K562 (cell line): ENCODE measurements around the gene IRF1. TPM values are rescaled to one million over a fixed set of nuclear protein-coding genes. Genes with fewer than 3 reads are reported as not detected.

Source experiments
- CAMTA2 ChIP-seq: fragments of 250-450 bp; sonication (Bioruptor Pico); conservative IDR thresholded peaks from 2 replicates; pipeline ENCODE4 v1.5.1; 2022
- GABPA ChIP-seq: fragments of 200-800 bp; sonication (Bioruptor generic); conservative IDR thresholded peaks from 2 replicates; pipeline ENCODE4 v1.6.1; 2016; ENCODE audit warnings: low read depth, missing genetic modification characterization, missing compliant biosample characterization
- SOX6 ChIP-seq: fragments of 450-650 bp; IDR thresholded peaks from 2 replicates; pipeline ENCODE4 v1.6.1; 2014; ENCODE audit warnings: mild to moderate bottlenecking
- THRA ChIP-seq: fragments of 450-650 bp; IDR thresholded peaks from 2 replicates; pipeline ENCODE4 v1.6.1; 2017; ENCODE audit warnings: mild to moderate bottlenecking, moderate library complexity
- UBTF ChIP-seq, 2 experiments: IDR thresholded peaks; 2 replicates each; pipeline ENCODE4 v1.6.1; 2012; ENCODE audit warnings: improper control_type of control experiment in 2 of 2, low read depth in 2 of 2, low read length in 2 of 2, borderline replicate concordance in 1 of 2
- ZNF175 ChIP-seq: fragments of 200-800 bp; sonication (Bioruptor generic); IDR thresholded peaks from 2 replicates; pipeline ENCODE4 v1.6.1; 2016; ENCODE audit warnings: low read depth, mild to moderate bottlenecking, missing genetic modification characterization, missing compliant biosample characterization
- ZNF212 ChIP-seq: fragments of 450-650 bp; formaldehyde crosslinking; IDR thresholded peaks from 2 replicates; pipeline ENCODE4 v1.4.0; 2020; ENCODE audit warnings: mild to moderate bottlenecking
- ZNF592 ChIP-seq: fragments of 450-650 bp; IDR thresholded peaks from 2 replicates; pipeline ENCODE4 v1.6.1; 2017; ENCODE audit warnings: antibody characterized with exemption, mild to moderate bottlenecking
- ZNF609 ChIP-seq: sonication (generic); formaldehyde crosslinking; IDR thresholded peaks from 2 replicates; pipeline ENCODE4 v1.8.1; 2023; ENCODE audit warnings: missing genetic modification reagents, mild to moderate bottlenecking, borderline replicate concordance
- ZNF707 ChIP-seq: fragments of 250-450 bp; sonication (Bioruptor Pico); conservative IDR thresholded peaks from 2 replicates; pipeline ENCODE4 v1.8.0; 2022; ENCODE audit warnings: inconsistent platforms, mild to moderate bottlenecking, moderate library complexity
- ZNF830 ChIP-seq: fragments of 250-450 bp; sonication (Bioruptor Pico); IDR thresholded peaks from 2 replicates; pipeline ENCODE4 v1.5.0; 2021; ENCODE audit warnings: mild to moderate bottlenecking
- polyA plus RNA-seq, 8 experiments: library from polyadenylated mRNA; depleted of rRNA in 4 of 8; stranded (reverse) in 5 of 8; unstranded in 3 of 8; fragments of >200 nt; fragmentation: Nextera tagmentation in 2 of 8; fragmentation: Illumina TruSeq in 1 of 8; extraction: Ambion mirVana in 2 of 8; extraction: Trizol in 1 of 8; gene quantifications; 2 replicates each; pipeline versions ENCODE4 v1.2.1 to v1.2.3, GENCODE V29; 2011 to 2014; ENCODE audit warnings: inconsistent platforms in 1 of 8, missing spikeins in 1 of 8
- total RNA-seq, 7 experiments: library from RNA; depleted of rRNA in 6 of 7; stranded (reverse); fragments of >200 nt in 6 of 7; fragmentation: Illumina TruSeq in 2 of 7; extraction: Trizol in 2 of 7; gene quantifications; 2 replicates each; pipeline versions ENCODE4 v1.2.1 to v1.2.3, GENCODE V29; 2011 to 2021; ENCODE audit warnings: low replicate concordance in 1 of 7
- TF ChIP-seq, protein P1 (sequence below): sonication (generic); formaldehyde crosslinking; IDR thresholded peaks from 2 replicates; pipeline ENCODE4 v1.9.0; 2022; ENCODE audit warnings: mild to moderate bottlenecking, missing genetic modification reagents

The IRF1 gene
- total and polyA plus RNA-seq, 9 of the 15 experiments (the other 6 are each of a cell fraction or from before 2014, with no cell fraction given): 1.1 to 12.3 (median 5.9) TPM

GRCh38 chr5:132437604-132438266 lies 52.8 kb downstream of the IRF1 start (continued):
- TF ChIP-seq ZNF609 (CRISPR knock-in tag) (no peak), SOX6 (no peak), CAMTA2 (no peak), GABPA (tag) (0 out of 2 replicates have a peak, but pooled peaks have one; percentile 33), ZNF175 (CRISPR knock-in tag) (0 out of 2 replicates have a peak, but pooled peaks have one; percentile 46), ZNF707 (no peak), THRA (no peak), UBTF (IDR thresholded peaks at IDR 0.05; ENCODE audit: borderline replicate concordance in 1 of 2, low read depth in 2 of 2, low read length in 2 of 2) (no peak), ZNF830 (CRISPR knock-in tag) (no peak), ZNF592 (0 out of 2 replicates have a peak, but pooled peaks have one; percentile 20), ZNF212 (no peak)
- TF ChIP-seq, protein P1, sequence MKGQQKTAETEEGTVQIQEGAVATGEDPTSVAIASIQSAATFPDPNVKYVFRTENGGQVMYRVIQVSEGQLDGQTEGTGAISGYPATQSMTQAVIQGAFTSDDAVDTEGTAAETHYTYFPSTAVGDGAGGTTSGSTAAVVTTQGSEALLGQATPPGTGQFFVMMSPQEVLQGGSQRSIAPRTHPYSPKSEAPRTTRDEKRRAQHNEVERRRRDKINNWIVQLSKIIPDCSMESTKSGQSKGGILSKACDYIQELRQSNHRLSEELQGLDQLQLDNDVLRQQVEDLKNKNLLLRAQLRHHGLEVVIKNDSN: no peak
